ENCODE measurements around the gene RBBP8NL. TPM values are rescaled to one million over a fixed set of nuclear protein-coding genes. Genes with fewer than 3 reads are reported as not detected.
A peak's percentile ranks its signal among the peaks of the same experiment; 100 is the strongest.

Gene RBBP8NL
- total RNA-seq, 4 donors from 2014 or later = 1.1 to 6.0 (median 4.6) TPM

- no peak overlapping the region for H3K27ac ChIP-seq
These were observed 55.7 kb downstream of the RBBP8NL start for GRCh38 chr20:62371588-62372041.

GRCh38 chr20:62370807-62371587, 56.3 kb downstream of the RBBP8NL start:
- peak; percentile 90 for DNase-seq
- intact Hi-C loops (cut with DNase I) = no loop called here
- TF ChIP-seq POLR2A (IDR thresholded peaks at IDR 0.05) = no peak
- no peak for TF ChIP-seq CTCF (IDR thresholded peaks at IDR 0.05)
- H3K4me3 ChIP-seq (replicated peaks in 1 of 3) = no peak overlapping the region
- H3K27ac ChIP-seq = peak overlapping the region in 2 of 3 donors; percentile 65 to 66
- no peaks in the 10 kb centered on the region for H3K27me3 ChIP-seq
- no peaks in the 10 kb centered on the region for H3K9me3 ChIP-seq
- no peaks in the 10 kb centered on the region for H3K36me3 ChIP-seq
- WGBS, 2 donors = 57 to 100% methylated on average over 1 to 6 of the region's 18 CpGs
- H3K4me1 ChIP-seq = peaks cover 45 to 67% of the 10 kb centered on the region in 2 donors

More at GRCh38 chr20:62371588-62372041, 55.7 kb downstream of the RBBP8NL start:
- no peak overlapping the region for H3K4me3 ChIP-seq (replicated peaks in 1 of 3)
- no peaks in the 10 kb centered on the region for H3K9me3 ChIP-seq
- no peaks in the 10 kb centered on the region for H3K27me3 ChIP-seq
- no peak for DNase-seq
- intact Hi-C loops (cut with DNase I) = no loop called here
- TF ChIP-seq CTCF (IDR thresholded peaks at IDR 0.05) = no peak
- no peak for TF ChIP-seq POLR2A (IDR thresholded peaks at IDR 0.05)
- no peaks in the 10 kb centered on the region for H3K36me3 ChIP-seq
- H3K4me1 ChIP-seq = peaks cover 49 to 69% of the 10 kb centered on the region in 2 donors
- WGBS, 2 donors = 80 to 100% methylated on average over 2 of the region's 8 CpGs

GRCh38 chr20:62370115-62370806, 57.1 kb downstream of the RBBP8NL start:
- intact Hi-C loops (cut with DNase I) = no loop called here
- TF ChIP-seq POLR2A (IDR thresholded peaks at IDR 0.05) = no peak
- no peak for TF ChIP-seq CTCF (IDR thresholded peaks at IDR 0.05)
- WGBS, 2 donors = 78% methylated on average over 14 of the region's 19 CpGs; no CpG with 5 or more reads in 1 of the 2 donors
- no peak for DNase-seq
- H3K27ac ChIP-seq = peak overlapping the region in 2 of 3 donors; percentile 65 to 66
- H3K4me1 ChIP-seq = peaks cover 49 to 67% of the 10 kb centered on the region in 2 donors
- no peaks in the 10 kb centered on the region for H3K27me3 ChIP-seq
- no peak overlapping the region for H3K4me3 ChIP-seq (replicated peaks in 1 of 3)
- no peaks in the 10 kb centered on the region for H3K36me3 ChIP-seq
- H3K9me3 ChIP-seq = no peaks in the 10 kb centered on the region

- H3K4me1 ChIP-seq = peaks cover 53 to 67% of the 10 kb centered on the region in 2 donors
- DNase-seq = no peak
- peak overlapping the region in 1 of 3 donors; percentile 52 for H3K27ac ChIP-seq
- H3K9me3 ChIP-seq = no peaks in the 10 kb centered on the region
- no peak for TF ChIP-seq CTCF (IDR thresholded peaks at IDR 0.05)
- TF ChIP-seq POLR2A (IDR thresholded peaks at IDR 0.05) = no peak
- no peak overlapping the region for H3K4me3 ChIP-seq (replicated peaks in 1 of 3)
- intact Hi-C loops (cut with DNase I) = no loop called here
- no peaks in the 10 kb centered on the region for H3K27me3 ChIP-seq
- no peaks in the 10 kb centered on the region for H3K36me3 ChIP-seq
- WGBS, 2 donors = 72% methylated on average over 3 of the region's 4 CpGs; no CpG with 5 or more reads in 1 of the 2 donors
These were observed 57.6 kb downstream of the RBBP8NL start for GRCh38 chr20:62369815-62370114.
